NCI-H187 treated with DMSO at 0.1 percent for 48 hours (cell line): ENCODE results near the gene CRY2.

Experiments
- DNase-seq: peaks from one replicate; lab custom pipeline; 2025; lab: John Stamatoyannopoulos, UW

CRY2 gene

GRCh38 chr11:45848654-45849081, 1.4 kb downstream of the CRY2 start:
- DNase-seq = no peak

- no peak for DNase-seq
Measured at GRCh38 chr11:45850446-45850845, 3.2 kb downstream of the CRY2 start.

- no peak for DNase-seq
Measured at GRCh38 chr11:45851228-45851627, 4.0 kb downstream of the CRY2 start.

GRCh38 chr11:45852018-45852711, 4.9 kb downstream of the CRY2 start:
- DNase-seq = no peak

GRCh38 chr11:45852712-45853101, 5.4 kb downstream of the CRY2 start:
- no peak for DNase-seq

GRCh38 chr11:45853332-45854219, 6.3 kb downstream of the CRY2 start:
- no peak for DNase-seq

- DNase-seq = no peak
Measured at GRCh38 chr11:45855308-45855707, 8.0 kb downstream of the CRY2 start.

- no peak for DNase-seq
Measured at GRCh38 chr11:45856044-45856468, 8.8 kb downstream of the CRY2 start.

GRCh38 chr11:45857961-45858474, 10.7 kb downstream of the CRY2 start:
- no peak for DNase-seq

- DNase-seq = no peak
Measured at GRCh38 chr11:45858751-45859398, 11.6 kb downstream of the CRY2 start.

- DNase-seq = peak; percentile 24
Measured at GRCh38 chr11:45859661-45860140, 12.4 kb downstream of the CRY2 start.

- no peak for DNase-seq
Measured at GRCh38 chr11:45860348-45860747, 13.1 kb downstream of the CRY2 start.

- no peak for DNase-seq
Measured at GRCh38 chr11:45860764-45861510, 13.7 kb downstream of the CRY2 start.

GRCh38 chr11:45864041-45864440, 16.8 kb downstream of the CRY2 start:
- no peak for DNase-seq

GRCh38 chr11:45869551-45869950, 22.3 kb downstream of the CRY2 start:
- DNase-seq = no peak

GRCh38 chr11:45870706-45871105, 23.4 kb downstream of the CRY2 start:
- DNase-seq = no peak

GRCh38 chr11:45871638-45872037, 24.4 kb downstream of the CRY2 start:
- DNase-seq = no peak

GRCh38 chr11:45872651-45873356, 25.5 kb downstream of the CRY2 start:
- DNase-seq = no peak

GRCh38 chr11:45876401-45876800, 29.1 kb downstream of the CRY2 start:
- no peak for DNase-seq

- DNase-seq = no peak
Measured at GRCh38 chr11:45877221-45877620, 29.9 kb downstream of the CRY2 start.

GRCh38 chr11:45877845-45878244, 30.6 kb downstream of the CRY2 start:
- DNase-seq = no peak
